Measurements from ENCODE around the gene TAF11L3. TPM values are rescaled to one million over a fixed set of nuclear protein-coding genes. Genes with fewer than 3 reads are reported as not detected.

TAF11L3 gene
- polyA plus RNA-seq, 3 donors: not detected

Other genes starting within 250 kb of the TAF11L3 start
- gene TAF11L2, start 20.1 kb upstream of the TAF11L3 start, polyA plus RNA-seq (ENCODE audit: insufficient read length in 3 of 3): not detected
- not detected for gene TAF11L4, start 3.4 kb downstream of the TAF11L3 start, polyA plus RNA-seq (ENCODE audit: insufficient read length in 3 of 3)
- gene TAF11L5, start 6.9 kb downstream of the TAF11L3 start, polyA plus RNA-seq (ENCODE audit: insufficient read length in 3 of 3): not detected
- not detected for gene TAF11L6, start 10.3 kb downstream of the TAF11L3 start, polyA plus RNA-seq (ENCODE audit: insufficient read length in 3 of 3)
- not detected for gene TAF11L7, start 67.4 kb downstream of the TAF11L3 start, polyA plus RNA-seq (ENCODE audit: insufficient read length in 3 of 3)
- gene TAF11L8, start 72.6 kb downstream of the TAF11L3 start, polyA plus RNA-seq (ENCODE audit: insufficient read length in 3 of 3): not detected
- not detected for gene TAF11L9, start 76.0 kb downstream of the TAF11L3 start, polyA plus RNA-seq (ENCODE audit: insufficient read length in 3 of 3)
- not detected for gene TAF11L10, start 79.5 kb downstream of the TAF11L3 start, polyA plus RNA-seq (ENCODE audit: insufficient read length in 3 of 3)
- not detected for gene TAF11L11, start 85.8 kb downstream of the TAF11L3 start, polyA plus RNA-seq (ENCODE audit: insufficient read length in 3 of 3)
- gene TAF11L12, start 92.0 kb downstream of the TAF11L3 start, polyA plus RNA-seq (ENCODE audit: insufficient read length in 3 of 3): not detected
- not detected for gene TAF11L13, start 113.7 kb downstream of the TAF11L3 start, polyA plus RNA-seq (ENCODE audit: insufficient read length in 3 of 3)
- not detected for gene TAF11L14, start 116.1 kb downstream of the TAF11L3 start, polyA plus RNA-seq (ENCODE audit: insufficient read length in 3 of 3)